NCI-H146 treated with DMSO at 0.1 percent for 48 hours (cell line): Measurements from ENCODE around the gene ZNF486.
"Not testable (repeated sequence)": the region's sequence is repeated elsewhere in the genome, so short reads cannot be mapped to it uniquely, and the experiment has no call there.

Experiments
- DNase-seq: peaks from one replicate; lab custom pipeline; 2025; ENCODE audit not compliant: unreplicated experiment; lab: John Stamatoyannopoulos, UW

Gene ZNF486

DNA sequence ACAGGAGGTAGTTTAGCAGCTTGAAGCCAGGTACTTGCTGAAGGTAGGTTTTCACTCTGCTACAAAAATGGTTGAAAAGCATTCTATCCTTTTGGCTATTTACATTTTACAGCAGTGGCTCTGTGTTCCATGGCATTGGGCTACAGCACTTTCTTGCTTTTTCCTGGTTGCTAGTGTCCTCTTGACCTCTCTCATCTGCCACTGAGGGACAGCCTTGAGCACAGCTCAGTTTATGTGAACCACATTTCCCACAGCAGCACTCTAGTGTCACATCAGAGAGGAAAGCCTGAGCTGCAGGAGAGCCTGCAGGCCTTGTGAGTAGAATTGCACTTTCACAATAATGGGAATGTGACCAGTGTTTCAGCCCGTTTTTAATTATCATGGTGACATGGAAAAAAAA lies 54.6 kb downstream of the ZNF486 start:
- DNase-seq = not testable (repeated sequence)

DNA sequence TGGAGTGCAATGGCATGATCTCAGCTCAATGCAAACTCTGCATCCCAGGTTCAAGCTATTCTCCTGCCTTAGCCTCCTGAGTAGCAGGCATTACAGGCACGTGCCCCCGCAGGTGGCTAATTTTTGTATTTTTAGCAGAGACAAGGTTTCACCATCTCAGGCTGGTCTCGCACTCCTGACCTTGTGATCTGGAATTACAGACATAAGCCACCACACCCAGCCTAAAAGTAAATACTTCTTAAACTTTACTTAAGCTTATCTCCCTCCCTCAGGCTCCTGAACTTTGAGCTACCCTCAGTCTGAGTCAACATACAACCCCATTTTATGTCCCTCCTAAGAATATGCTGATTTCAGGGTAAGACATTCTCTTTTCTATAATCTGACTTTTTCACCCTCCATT lies 66.1 kb downstream of the ZNF486 start:
- no peak for DNase-seq

DNA sequence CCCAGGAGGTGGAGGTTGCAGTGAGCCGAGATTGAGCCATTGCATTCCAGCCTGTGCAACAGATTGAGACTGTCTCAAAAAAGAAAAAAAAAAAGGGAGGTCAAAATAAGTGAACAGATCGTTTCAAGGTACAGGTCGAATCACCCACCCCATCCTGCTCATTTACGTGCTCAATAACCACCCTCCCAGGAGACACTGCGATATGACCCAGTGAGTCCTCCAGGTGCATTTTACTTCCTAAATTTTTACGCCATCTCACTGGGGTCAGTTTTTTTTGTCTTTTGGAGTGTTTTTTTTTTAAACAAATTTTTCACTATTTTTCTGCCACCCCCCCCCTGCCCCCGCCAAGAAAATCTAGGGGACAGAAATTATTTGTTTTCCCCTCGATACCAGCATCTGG lies 68.1 kb downstream of the ZNF486 start:
- DNase-seq = no peak

- DNase-seq = peak; percentile 88
Observed at GRCh38 chr19:20237773-20238623, 71.0 kb downstream of the ZNF486 start.

DNA sequence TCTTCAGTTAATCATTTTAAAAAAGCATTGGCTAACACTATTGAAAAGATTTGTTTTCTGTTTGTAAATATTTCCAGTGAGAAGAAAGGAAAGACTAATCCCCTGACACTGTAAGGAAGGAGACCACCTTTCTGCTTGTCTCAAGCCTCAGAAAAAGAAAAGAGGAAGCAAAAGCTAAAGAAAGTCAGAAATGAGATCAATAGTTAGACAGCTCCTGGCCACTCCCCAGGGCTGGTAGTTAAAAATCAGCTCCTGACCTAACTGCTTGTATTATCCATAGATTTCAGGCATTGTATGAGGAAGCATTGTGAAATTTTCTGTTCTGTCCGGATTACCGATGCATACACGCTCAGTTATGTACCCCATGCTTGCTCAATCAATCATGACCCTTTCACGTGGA lies 76.6 kb downstream of the ZNF486 start:
- no peak for DNase-seq

DNA sequence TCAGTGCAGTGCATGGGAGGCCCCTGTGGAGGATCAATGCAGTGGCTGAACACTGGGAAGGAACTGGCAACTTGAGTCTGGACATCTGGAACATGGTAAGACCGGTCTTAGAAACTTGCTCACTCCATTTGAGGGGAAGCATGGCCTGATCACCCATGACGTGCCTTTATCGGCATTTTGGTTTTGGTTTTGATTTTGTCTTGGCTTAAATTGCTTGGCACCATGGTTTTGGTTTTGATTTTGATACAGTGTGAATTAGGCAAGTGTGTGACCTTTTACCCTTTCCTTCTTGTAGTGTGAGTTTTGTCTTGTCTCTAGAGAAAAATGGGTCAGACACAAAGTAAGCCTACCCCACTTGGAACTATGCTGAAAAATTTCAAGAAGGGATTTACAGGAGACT lies 77.3 kb downstream of the ZNF486 start:
- DNase-seq = no peak

DNA sequence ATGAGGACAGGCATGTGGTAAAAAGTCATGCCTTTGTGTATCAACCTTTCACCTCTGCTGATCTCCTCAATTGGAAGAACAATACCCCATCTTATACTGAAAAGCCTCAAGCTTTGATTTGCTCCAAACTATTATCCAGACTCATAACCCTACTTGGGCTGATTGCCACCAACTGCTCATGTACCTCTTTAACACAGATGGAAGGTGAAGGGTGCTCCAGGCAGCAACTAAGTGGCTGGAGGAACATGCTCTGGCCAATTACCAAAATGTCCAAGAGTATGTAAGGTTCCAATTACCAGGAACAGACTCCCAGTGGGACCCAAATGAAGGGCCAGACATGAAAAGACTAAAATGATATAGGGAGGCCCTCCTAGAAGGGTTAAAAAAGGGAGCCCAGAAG lies 78.3 kb downstream of the ZNF486 start:
- no peak for DNase-seq

- no peak for DNase-seq
Observed at GRCh38 chr19:20247016-20247683, 80.1 kb downstream of the ZNF486 start.

DNA sequence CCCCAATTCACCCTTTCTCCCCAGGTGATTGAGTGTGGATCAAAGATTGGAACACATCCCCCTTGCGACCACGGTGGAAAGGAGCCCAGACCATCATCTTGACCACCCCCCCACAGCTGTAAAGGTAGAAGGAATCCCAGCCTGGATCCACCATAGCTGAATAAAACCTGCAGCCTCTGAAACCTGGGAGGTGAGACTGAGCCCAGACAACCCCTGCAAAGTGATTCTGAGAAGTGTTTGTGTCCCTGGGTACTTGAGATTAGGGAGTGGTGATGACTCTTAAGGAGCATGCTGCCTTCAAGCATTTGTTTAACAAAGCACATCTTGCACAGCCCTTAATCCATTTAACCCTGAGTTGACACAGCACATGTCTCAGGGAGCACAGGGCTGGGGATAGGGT lies 81.2 kb downstream of the ZNF486 start:
- not testable (repeated sequence) for DNase-seq
